Measurements from ENCODE around the gene FICD.

The FICD gene

GRCh38 chr12:108568338-108569154 lies 53.5 kb downstream of the FICD start:
- peak; percentile 76 for DNase-seq

Measured in CD4-positive, alpha-beta T cell treated with Interleukin-17A for 4 hours (primary cell).